GM12873 (cell line): ENCODE measurements around the gene TLX2.

Experiments used
- CTCF ChIP-seq: IDR thresholded peaks from 2 replicates; pipeline ENCODE4 v1.5.1; 2012; ENCODE audit warnings: low read depth, mild to moderate bottlenecking, moderate library complexity, low read length, control low read depth; ENCODE audit not compliant: insufficient read depth; ENCODE audit errors: missing control alignments

The TLX2 gene

DNA sequence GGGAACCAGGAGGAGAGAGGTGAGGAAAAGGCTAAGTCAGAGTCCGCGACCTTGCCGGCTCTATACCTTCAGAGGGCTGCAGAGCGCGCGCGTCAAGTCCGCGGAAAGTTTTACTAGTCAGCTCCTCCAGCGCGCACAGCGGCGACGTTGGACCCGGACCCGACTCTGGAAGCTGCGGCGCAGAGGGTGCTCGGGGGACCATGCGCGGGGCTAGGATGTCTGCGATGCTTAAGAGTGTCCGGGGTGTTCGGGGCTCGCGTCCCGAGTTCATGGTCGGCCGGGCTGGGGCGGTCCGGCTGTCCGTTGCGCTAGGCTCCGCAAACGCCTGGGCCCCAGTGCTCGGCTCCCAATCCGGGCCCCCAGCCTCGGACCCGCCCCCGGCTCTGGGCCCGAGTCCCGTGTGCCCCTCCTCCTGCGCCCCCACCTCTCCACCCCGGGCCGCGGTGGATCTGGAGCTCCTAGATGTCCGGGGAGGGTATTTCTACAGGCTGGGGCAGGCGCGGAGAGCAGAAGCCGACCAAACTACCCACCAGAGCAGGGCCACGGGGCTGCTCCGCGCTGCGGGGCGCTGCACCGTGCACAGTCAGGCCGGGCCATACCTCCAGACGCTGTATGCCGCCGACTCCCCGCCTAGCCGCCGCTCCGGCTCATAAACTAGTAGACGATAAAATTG is 14.8 kb upstream of the TLX2 start, which contains the start of gene LBX2:
Gene LBX2, minus strand, starts transcription at position 337 of the 673 bp plus-strand sequence. Its CDS starts 66 bp downstream, at position 271.
- TF ChIP-seq CTCF: no peak

- no peak for TF ChIP-seq CTCF
These were observed 14.2 kb upstream of the TLX2 start for GRCh38 chr2:74499940-74500577.

DNA sequence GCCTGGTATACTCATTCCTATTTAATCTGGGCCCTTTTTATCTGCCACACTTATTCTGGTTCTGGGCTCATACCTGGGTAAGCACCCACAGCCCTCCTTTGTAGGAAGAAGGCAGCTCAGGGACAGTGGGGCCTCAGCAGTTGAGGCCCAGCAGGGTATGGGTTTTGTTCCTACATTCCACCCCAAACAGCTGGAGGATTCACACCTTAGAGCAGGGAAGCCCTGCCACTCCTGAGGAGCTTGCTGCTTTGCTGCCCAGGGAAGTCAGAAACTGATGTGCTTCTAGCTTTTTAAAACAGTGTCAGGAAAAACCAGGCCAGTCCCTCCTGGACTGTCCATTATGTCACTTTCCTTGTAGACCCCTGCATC is 13.7 kb upstream of the TLX2 start:
- TF ChIP-seq CTCF: no peak

GRCh38 chr2:74501335-74502071 is 12.7 kb upstream of the TLX2 start:
- TF ChIP-seq CTCF: no peak

DNA sequence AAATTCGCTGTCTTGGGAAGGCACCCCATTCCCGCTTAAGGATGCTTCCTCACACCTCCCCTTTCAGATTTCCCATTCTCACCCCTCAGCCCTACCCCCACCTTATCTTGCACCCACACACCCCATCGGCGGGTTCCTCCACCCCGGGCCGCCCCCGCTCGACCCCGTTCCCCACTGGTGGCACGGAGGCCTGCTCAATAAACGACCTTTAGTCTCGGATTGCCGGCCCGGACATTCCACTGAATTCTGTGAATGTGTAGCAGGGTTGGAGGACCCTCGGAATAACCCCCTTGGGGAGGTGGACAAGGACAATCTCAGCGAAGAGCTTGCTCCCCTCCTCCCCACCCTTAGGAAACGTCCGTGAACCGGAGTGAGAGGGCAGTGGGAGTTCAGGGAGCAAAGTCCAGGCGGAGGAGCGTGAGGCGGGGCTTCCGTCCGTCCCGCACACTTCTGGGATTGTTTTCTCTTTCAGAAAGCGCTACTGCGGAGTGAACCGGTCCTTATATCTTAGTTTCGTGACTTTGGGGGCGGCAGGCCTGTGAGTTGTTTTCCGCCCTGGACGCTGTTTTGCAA is 12.0 kb upstream of the TLX2 start:
- TF ChIP-seq CTCF: no peak

DNA sequence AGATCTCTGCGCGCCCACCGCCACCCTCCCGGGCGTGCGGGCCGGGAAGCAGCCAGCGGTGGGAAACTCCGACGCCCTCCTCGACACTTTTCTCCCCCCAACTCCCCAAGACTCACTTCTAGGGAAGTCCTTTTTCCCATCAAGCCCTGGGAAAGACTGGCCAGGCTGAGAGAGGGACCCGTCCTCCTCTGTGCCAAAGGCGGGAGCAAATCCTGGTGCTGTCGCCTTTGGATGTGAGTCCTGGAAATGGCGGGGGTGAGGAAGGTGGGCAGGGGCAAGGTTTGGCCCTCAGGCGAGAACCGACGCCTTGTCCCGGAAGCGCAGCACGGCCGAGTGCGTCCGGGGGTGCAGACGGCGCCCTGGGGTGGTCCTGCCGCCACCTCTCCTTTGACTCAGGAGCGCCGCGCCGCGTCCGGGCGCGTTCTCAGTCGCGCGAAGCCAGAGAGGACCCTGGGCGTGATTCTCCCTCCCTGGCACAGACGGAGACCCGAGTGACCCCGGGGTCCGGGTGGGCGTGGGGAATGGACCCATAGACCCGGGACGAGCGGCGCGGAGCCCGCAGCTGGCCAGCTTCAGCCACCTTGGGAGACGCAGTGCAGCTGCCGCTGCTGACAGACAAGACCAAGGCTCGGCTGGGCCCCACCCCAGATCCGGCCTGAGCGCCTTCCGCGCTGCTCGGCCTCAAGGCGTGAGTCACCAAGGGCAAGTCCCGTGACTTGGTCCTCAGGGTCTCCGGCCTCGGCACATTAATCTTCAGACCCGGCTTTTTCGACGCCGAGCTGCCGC is 11.3 kb upstream of the TLX2 start:
- peak; percentile 54 for TF ChIP-seq CTCF
